Measurements from ENCODE around the gene CYFIP1.

DNA sequence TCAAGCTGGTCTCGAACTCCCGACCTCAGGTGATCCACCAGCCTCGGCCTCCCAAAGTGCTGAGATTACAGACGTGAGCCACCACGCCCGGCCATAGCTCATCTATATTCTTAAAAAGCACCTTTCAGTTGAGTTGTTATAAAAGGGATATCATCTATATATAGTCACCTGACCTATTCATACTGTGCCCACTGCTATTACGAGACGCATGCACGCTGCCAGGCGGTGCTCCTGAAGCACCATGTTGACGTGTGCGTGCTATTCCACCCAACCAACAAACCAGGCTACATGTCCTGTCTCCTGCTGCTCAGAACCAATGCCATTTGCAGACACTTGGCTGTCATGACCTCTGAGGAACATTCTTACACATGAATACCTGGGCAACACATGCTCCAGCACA, 17.6 kb downstream of the CYFIP1 start:
- TF ChIP-seq TAF1 (IDR thresholded peaks at IDR 0.05; ENCODE audit: borderline replicate concordance, insufficient read depth, low read length) = no peak
- TF ChIP-seq, protein P1, sequence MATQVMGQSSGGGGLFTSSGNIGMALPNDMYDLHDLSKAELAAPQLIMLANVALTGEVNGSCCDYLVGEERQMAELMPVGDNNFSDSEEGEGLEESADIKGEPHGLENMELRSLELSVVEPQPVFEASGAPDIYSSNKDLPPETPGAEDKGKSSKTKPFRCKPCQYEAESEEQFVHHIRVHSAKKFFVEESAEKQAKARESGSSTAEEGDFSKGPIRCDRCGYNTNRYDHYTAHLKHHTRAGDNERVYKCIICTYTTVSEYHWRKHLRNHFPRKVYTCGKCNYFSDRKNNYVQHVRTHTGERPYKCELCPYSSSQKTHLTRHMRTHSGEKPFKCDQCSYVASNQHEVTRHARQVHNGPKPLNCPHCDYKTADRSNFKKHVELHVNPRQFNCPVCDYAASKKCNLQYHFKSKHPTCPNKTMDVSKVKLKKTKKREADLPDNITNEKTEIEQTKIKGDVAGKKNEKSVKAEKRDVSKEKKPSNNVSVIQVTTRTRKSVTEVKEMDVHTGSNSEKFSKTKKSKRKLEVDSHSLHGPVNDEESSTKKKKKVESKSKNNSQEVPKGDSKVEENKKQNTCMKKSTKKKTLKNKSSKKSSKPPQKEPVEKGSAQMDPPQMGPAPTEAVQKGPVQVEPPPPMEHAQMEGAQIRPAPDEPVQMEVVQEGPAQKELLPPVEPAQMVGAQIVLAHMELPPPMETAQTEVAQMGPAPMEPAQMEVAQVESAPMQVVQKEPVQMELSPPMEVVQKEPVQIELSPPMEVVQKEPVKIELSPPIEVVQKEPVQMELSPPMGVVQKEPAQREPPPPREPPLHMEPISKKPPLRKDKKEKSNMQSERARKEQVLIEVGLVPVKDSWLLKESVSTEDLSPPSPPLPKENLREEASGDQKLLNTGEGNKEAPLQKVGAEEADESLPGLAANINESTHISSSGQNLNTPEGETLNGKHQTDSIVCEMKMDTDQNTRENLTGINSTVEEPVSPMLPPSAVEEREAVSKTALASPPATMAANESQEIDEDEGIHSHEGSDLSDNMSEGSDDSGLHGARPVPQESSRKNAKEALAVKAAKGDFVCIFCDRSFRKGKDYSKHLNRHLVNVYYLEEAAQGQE (IDR thresholded peaks at IDR 0.05; ENCODE audit: insufficient read depth in 1 of 2, low read depth in 2 of 2, low read length in 2 of 2) = no peak
- no peak for TF ChIP-seq POLR2AphosphoS5 (IDR thresholded peaks at IDR 0.05; ENCODE audit: low read depth, low read length)
- no peak for TF ChIP-seq SIN3A (IDR thresholded peaks at IDR 0.05; ENCODE audit: borderline replicate concordance, insufficient read depth, low read length)
